ENCODE data around the gene MAD1L1. TPM values are rescaled to one million over a fixed set of nuclear protein-coding genes. Genes with fewer than 3 reads are reported as not detected.
A peak's percentile ranks its signal among the peaks of the same experiment; 100 is the strongest.

Gene MAD1L1
- total and polyA plus RNA-seq, 2 of the 8 experiments (the other 6 are each of a cell fraction or from before 2014, with no cell fraction given): 40.4 to 44.6 TPM

GRCh38 chr7:1858435-1859265 lies 374.1 kb downstream of the MAD1L1 start:
- ChIA-PET POLR2A (ENCODE audit: partially characterized antibody) (no interaction called here), CTCF (ENCODE audit: partially characterized antibody) (interaction anchor here (0.7 to 0.9 kb wide), 2 partner anchors 10 to 11 kb away, joined by 3 read pairs; no protein-coding TSS in a partner anchor)
- H2BK15ac ChIP-seq (ENCODE audit: low read length): no peak overlapping the region
- no peaks in the 10 kb centered on the region for H3K36me3 ChIP-seq (ENCODE audit: control insufficient read depth in 2 of 4, insufficient read depth in 4 of 4, low read length in 3 of 4)
- peak overlapping the region; percentile 44; the same call in 1 of the 2 replicates for H2BK5ac ChIP-seq (ENCODE audit: low read depth, low read length)
- H2AK5ac ChIP-seq (ENCODE audit: low read depth, low read length): no peak overlapping the region
- 91% methylated on average over 29 of the region's 29 CpGs; no CpG with 5 or more reads in 1 of the 2 experiments for WGBS, 2 experiments (ENCODE audit: extremely low coverage in 1 of 2, insufficient coverage in 1 of 2, insufficient read length in 1 of 2, insufficient replicate concordance in 2 of 2, low coverage in 1 of 2, low lambda C conversion rate in 2 of 2, missing lambda C conversion rate in 1 of 2)
- H3K9ac ChIP-seq (replicated peaks in 1 of 4; ENCODE audit: extremely low read depth in 1 of 4, low read depth in 3 of 4, low read length in 3 of 4): no peak overlapping the region
- FAIRE-seq (no peak), DNase-seq (ENCODE audit: low read depth in 1 of 2, low spot score in 2 of 2) (no peak)
- no peak overlapping the region for H2BK20ac ChIP-seq (ENCODE audit: low read length)
- H3K79me1 ChIP-seq (ENCODE audit: low read depth, low read length): no peaks in the 10 kb centered on the region
- no peak overlapping the region for H2BK120ac ChIP-seq (replicated peaks; ENCODE audit: low read depth, low read length)
- H4K20me1 ChIP-seq (replicated peaks in 1 of 2; ENCODE audit: control insufficient read depth in 1 of 2, insufficient read depth in 2 of 2, low read length in 2 of 2): no peaks in the 10 kb centered on the region
- no peak overlapping the region for H3K4me2 ChIP-seq (ENCODE audit: insufficient read depth in 1 of 2, low read depth in 2 of 2, low read length in 2 of 2)
- TF ChIP-seq HDAC2 (IDR thresholded peaks at IDR 0.05; ENCODE audit: borderline replicate concordance in 1 of 2, low read depth in 2 of 2, low read length in 2 of 2) (no peak), POLR2AphosphoS5 (IDR thresholded peaks at IDR 0.05; ENCODE audit: low read depth, low read length) (no peak), RFX5 (IDR thresholded peaks at IDR 0.05; ENCODE audit: borderline replicate concordance, low read depth, low read length) (no peak), ZNF274 (IDR thresholded peaks at IDR 0.05; ENCODE audit: borderline replicate concordance, extremely low read depth, low read length) (no peak)
- no peaks in the 10 kb centered on the region for H3K9me3 ChIP-seq (ENCODE audit: insufficient read depth in 2 of 2, low read depth in 1 of 2, low read length in 1 of 2)
- H4K8ac ChIP-seq (ENCODE audit: extremely low read depth, insufficient read depth, low read length): peak overlapping the region; percentile 51; the same call in 1 of the 2 replicates
- H3K27ac ChIP-seq (ENCODE audit: low read depth, low read length): no peak overlapping the region
- no peaks in the 10 kb centered on the region for H3K23me2 ChIP-seq (ENCODE audit: low read depth, low read length)
- H4K5ac ChIP-seq (ENCODE audit: insufficient read length, low read depth, low read length): no peak overlapping the region
- no peaks in the 10 kb centered on the region; a peak in 1 of 7 replicates for H3K4me1 ChIP-seq (replicated peaks in 1 of 4; ENCODE audit: control insufficient read depth in 3 of 4, insufficient read depth in 4 of 4, low read length in 3 of 4)
- no peaks in the 10 kb centered on the region for H3K27me3 ChIP-seq (replicated peaks in 1 of 4; ENCODE audit: control insufficient read depth in 3 of 4, extremely low read depth in 1 of 4, insufficient read depth in 3 of 4, low read length in 3 of 4)
- no peak overlapping the region; the same call in 1 of the 2 replicates for H3K18ac ChIP-seq (ENCODE audit: extremely low read depth, low read length)
- H3K79me2 ChIP-seq (ENCODE audit: control insufficient read depth in 1 of 2, insufficient read depth in 2 of 2, low read length in 2 of 2): no peaks in the 10 kb centered on the region
- no peak overlapping the region for H2AFZ ChIP-seq (ENCODE audit: low read length)
- no peak overlapping the region for H2BK12ac ChIP-seq (ENCODE audit: low read depth, low read length)
- no peak overlapping the region for H3K56ac ChIP-seq (replicated peaks; ENCODE audit: insufficient read length, low read depth, low read length)
- no peak overlapping the region for H4K91ac ChIP-seq (replicated peaks; ENCODE audit: insufficient read length, low read length)
- no peak overlapping the region for H3K4me3 ChIP-seq (ENCODE audit: extremely low read depth in 1 of 4, insufficient read depth in 2 of 4, low read depth in 3 of 4, low read length in 4 of 4)
- H3K14ac ChIP-seq (ENCODE audit: insufficient read length): no peak overlapping the region
- H3K23ac ChIP-seq (ENCODE audit: insufficient read length): no peak overlapping the region
- no peak overlapping the region for H3K4ac ChIP-seq (replicated peaks; ENCODE audit: insufficient read length, low read depth, low read length)
